ENCODE measurements around the gene FAM204A.

FAM204A gene

DNA sequence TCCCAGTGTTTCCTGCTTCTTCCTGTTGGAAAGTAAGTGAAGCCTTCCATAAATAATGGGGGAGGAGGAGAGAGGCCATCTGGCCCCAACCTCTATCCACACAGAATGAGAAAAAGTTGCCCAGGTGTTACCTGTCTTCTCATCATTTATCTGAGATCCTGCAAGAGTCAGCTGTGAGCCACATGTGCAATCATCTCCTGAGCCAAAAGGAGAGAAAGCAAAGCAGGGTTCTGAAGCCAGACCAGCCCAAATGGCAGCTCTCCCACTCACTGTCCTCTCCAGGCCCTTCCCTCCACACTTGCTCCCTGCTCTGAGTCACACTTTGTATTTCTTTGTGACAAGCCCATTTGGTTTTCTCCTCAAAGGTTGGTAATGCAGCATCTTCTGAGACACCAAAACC is 65.9 kb downstream of the FAM204A start:
- Mint-ChIP-seq H3K4me1 (no peaks in the 10 kb centered on the region), H3K36me3 (no peaks in the 10 kb centered on the region), H3K27ac (no peak overlapping the region), H3K4me3 (no peak overlapping the region), H3K9me3 (peaks cover 2% of the 10 kb centered on the region)
- ATAC-seq (no peak), DNase-seq (ENCODE audit: low spot score in 2 of 2) (no peak)

DNA sequence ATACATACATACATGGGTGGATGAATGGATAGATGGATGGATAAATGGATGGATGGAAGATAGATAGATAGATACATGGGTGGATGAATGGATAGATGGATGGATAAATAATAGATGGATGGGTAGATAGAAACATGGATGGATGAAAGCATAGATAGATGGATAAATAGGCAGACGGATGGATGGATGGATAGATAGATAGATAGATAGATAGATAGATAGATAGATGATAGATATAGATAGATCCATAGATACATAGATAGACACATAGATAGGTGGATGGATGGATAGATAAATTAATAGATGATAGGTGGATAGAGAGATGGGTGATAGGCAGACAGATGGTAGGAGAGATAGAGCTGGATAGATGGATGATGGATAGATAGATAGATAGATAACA is 68.5 kb downstream of the FAM204A start:
- DNase-seq (ENCODE audit: low spot score in 2 of 2): no peak
- no peak overlapping the region for H3K27ac Mint-ChIP-seq
- no peaks in the 10 kb centered on the region for H3K4me1 Mint-ChIP-seq
- peaks cover 2% of the 10 kb centered on the region for H3K9me3 Mint-ChIP-seq
- no peak overlapping the region for H3K4me3 Mint-ChIP-seq
- no peaks in the 10 kb centered on the region for H3K36me3 Mint-ChIP-seq
- no peak for ATAC-seq

DNA sequence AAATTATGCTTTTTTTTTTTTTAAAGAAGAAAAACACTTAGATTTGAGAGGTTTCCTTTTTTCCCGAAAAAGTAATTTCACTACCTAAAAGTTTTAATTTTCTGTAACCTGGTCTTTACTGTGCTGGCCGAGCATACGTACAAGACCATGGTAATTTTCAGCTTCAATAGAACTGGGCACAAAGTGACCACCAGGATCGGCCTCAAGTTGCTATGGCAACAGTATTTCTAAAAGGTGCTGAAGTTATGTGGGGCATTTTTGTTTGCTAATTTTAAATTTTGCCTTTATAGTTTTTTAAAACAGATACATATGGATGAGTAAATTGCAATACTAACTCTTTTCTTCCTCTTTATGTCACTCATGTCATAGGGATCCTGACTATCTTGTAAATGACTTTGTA is 69.4 kb downstream of the FAM204A start:
- no peak overlapping the region for H3K4me3 Mint-ChIP-seq
- DNase-seq (ENCODE audit: low spot score in 2 of 2) (no peak), ATAC-seq (no peak)
- H3K9me3 Mint-ChIP-seq: peaks cover 2% of the 10 kb centered on the region
- H3K27ac Mint-ChIP-seq: no peak overlapping the region
- no peaks in the 10 kb centered on the region for H3K36me3 Mint-ChIP-seq
- H3K4me1 Mint-ChIP-seq: no peaks in the 10 kb centered on the region

DNA sequence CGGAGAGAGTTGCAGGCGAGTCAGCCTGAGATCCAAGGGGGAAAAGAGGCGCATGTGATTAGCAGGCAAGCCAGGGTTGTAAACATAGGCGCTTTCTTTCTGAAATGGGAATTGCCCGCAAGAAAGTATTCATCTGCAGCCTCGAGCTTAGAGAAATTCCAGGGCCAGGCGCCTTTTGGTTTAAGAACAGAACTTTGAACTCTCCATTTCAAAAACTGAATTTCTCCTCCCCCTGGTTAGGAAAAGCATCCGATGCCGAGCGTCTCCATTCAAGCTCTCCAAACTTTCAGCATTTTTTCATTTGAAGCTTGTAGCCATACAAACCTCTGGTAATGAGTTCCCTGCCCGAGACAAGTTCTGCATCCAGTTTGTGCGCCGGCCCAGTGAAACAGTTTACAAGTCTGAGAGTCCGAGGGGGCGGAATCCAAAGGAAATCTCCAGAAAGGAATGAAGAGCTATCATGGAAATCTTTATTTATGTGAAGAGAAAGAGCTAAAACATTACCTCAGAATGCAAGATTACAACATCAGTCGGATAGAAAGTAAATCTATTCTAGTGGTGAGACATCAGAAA is 69.9 kb downstream of the FAM204A start:
- ATAC-seq (no peak), DNase-seq (ENCODE audit: low spot score in 2 of 2) (no peak)
- Mint-ChIP-seq H3K36me3 (no peaks in the 10 kb centered on the region), H3K27ac (no peak overlapping the region), H3K9me3 (peaks cover under 1% of the 10 kb centered on the region), H3K4me1 (no peaks in the 10 kb centered on the region), H3K4me3 (no peak overlapping the region)

DNA sequence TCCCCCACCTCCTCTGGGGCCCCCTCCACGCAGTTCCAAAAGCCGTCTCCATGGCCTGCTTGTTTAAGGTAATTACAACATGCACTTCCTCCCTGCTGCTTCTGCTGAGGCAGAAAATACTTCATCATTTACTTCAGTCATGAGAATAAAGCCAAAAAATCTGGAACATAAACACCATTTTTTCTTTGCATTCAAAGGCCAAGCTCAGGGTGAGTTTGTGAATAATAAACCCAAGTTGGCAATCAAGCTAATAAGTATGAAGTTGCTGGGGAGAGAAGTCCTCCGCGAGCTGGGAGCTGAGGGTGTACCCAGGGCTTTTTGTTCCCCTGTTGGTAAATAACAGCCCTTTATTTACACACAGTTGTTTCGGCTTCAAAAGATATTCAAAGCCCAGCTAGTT is 70.5 kb downstream of the FAM204A start:
- H3K36me3 Mint-ChIP-seq: no peaks in the 10 kb centered on the region
- DNase-seq (ENCODE audit: low spot score in 2 of 2) (no peak), ATAC-seq (no peak)
- H3K4me3 Mint-ChIP-seq: no peak overlapping the region
- H3K27ac Mint-ChIP-seq: no peak overlapping the region
- H3K9me3 Mint-ChIP-seq: no peaks in the 10 kb centered on the region
- H3K4me1 Mint-ChIP-seq: no peaks in the 10 kb centered on the region

DNA sequence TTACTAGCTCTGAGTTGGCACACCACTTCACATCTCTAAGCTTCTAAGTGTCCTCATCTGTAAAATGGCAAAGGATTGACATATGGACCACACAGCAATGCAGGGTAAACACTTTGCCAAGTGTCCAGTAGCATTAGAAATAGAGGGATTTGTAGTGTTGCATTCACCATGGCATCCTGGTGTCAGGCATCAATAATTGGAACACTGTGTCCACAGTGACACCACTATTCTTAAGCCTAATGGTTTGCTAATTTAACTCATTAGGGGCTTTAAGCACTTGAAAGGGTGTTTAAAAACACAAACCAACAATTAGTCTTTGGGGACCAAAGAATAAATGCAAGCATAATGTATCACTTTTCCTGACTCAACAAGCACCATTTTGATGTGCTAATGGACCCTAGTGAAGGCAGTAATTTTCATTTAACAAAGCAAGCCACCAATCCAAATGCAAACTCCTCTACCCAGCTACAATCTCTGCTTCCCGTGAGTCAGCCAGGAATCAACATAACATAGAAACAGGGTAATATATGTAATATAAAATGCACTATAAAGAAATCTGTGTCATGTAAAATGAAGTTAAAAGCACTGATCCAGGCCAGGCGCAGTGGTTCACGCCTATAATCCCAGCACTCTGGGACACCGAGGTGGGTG is 75.9 kb downstream of the FAM204A start:
- DNase-seq (ENCODE audit: low spot score in 2 of 2) (no peak), ATAC-seq (no peak)
- Mint-ChIP-seq H3K36me3 (no peaks in the 10 kb centered on the region), H3K4me1 (no peaks in the 10 kb centered on the region), H3K4me3 (no peak overlapping the region), H3K27ac (no peak overlapping the region), H3K9me3 (no peaks in the 10 kb centered on the region)

DNA sequence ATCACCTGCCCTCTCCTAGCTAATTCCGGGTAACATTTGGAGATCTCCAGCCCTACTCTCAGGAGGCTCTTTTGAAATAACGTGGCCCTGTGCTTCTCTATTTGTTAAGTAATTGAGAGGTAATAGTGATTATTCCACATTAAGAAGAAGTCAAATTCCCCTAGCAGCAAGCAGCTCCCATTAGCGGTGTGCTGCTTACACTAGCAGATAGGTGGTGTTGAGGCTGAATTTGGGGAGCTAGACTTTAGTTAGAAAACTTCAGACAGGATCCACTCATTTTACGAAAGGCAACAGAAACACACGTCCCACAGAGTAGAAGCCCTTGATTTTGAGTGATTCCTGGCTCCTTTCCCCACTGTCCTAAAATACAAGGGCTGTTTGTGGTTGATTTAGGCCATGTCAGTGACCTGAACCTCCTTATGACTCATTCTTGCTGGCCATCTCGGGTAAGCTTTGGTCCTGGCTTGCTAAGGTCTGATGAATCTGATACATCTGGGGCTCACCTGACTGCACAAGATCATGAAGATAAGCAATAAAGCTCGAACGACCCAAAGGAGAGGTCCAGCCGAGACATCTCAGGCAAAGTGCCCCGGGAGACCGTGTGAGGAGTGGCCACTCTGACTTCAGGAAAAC is 77.2 kb downstream of the FAM204A start:
- no peak for DNase-seq (ENCODE audit: low spot score in 2 of 2)
- Mint-ChIP-seq H3K4me3 (no peak overlapping the region), H3K4me1 (no peaks in the 10 kb centered on the region), H3K36me3 (no peaks in the 10 kb centered on the region), H3K9me3 (no peaks in the 10 kb centered on the region), H3K27ac (no peak overlapping the region)
- no peak for ATAC-seq

DNA sequence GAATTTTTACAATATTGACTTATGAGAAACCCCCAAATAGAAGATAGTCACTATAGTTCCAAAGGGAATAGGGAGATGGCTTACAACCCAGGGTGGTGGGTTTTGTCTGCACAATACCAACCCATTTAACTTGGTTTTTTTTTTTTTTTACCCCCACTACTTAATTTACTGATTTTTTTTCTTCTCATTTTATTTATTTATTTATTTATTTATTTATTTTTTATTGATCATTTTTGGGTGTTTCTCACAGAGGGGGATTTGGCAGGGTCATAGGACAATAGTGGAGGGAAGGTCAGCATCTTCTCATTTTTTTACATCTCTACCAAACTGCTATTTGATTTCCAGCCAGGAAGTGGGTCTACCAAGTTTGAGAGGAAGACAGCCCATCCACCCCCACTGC is 77.9 kb downstream of the FAM204A start:
- ATAC-seq (no peak), DNase-seq (ENCODE audit: low spot score in 2 of 2) (no peak)
- Mint-ChIP-seq H3K4me3 (no peak overlapping the region), H3K27ac (no peak overlapping the region), H3K36me3 (no peaks in the 10 kb centered on the region), H3K9me3 (no peaks in the 10 kb centered on the region), H3K4me1 (no peaks in the 10 kb centered on the region)

DNA sequence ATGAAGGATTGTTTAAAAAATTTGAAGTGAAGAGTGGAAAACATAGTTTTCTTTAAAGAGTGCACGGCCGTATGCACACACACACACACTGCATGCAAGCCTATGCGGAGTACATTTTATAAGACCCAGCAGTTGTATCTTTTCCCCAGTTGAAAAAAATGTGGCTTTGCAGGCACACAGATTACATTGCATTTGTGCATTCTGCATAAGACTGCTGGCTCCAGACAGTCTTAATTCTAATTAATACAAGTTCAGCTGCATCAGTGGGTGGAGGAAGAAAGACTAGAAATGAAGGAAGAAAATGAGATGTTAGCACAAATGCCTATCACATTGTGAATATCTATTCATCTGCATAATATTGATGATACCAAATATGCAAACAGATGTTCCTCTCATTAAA is 79.6 kb downstream of the FAM204A start:
- Mint-ChIP-seq H3K36me3 (no peaks in the 10 kb centered on the region), H3K9me3 (no peaks in the 10 kb centered on the region), H3K4me1 (no peaks in the 10 kb centered on the region), H3K27ac (no peak overlapping the region), H3K4me3 (no peak overlapping the region)
- ATAC-seq (no peak), DNase-seq (ENCODE audit: low spot score in 2 of 2) (no peak)

DNA sequence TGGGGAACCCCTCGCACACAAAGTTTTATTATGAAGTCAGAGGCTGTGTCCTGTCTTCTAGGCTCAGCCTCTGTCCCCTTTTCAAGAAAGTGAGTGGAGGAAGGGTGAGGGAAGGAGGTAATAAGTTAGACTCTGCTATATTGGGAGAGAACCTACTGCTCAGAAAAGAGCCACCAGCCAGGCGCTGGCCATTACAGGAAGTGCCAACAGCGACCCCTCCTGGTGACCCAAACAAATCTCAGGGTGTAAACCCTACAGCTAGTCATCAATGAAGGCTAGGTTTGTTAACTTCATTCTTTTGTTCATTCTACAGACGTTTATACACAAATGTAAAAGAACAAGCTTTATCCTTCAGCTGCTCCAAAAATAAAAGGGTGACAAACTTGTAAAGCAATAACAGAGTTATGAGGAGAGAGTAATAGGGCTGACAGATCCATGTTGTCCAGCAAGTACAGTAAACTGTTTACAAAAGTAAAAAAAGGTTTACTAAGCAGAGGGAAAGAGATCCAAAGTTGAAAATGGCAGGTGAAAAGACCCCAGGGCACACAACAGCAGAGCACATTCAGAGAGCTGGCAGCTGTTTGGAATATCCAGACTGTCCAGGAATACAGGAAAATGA is 82.7 kb downstream of the FAM204A start:
- H3K4me3 Mint-ChIP-seq: no peak overlapping the region
- H3K9me3 Mint-ChIP-seq: no peaks in the 10 kb centered on the region
- no peak overlapping the region for H3K27ac Mint-ChIP-seq
- H3K4me1 Mint-ChIP-seq: no peaks in the 10 kb centered on the region
- DNase-seq (ENCODE audit: low spot score in 2 of 2) (no peak), ATAC-seq (peak; percentile 52)
- no peaks in the 10 kb centered on the region for H3K36me3 Mint-ChIP-seq

DNA sequence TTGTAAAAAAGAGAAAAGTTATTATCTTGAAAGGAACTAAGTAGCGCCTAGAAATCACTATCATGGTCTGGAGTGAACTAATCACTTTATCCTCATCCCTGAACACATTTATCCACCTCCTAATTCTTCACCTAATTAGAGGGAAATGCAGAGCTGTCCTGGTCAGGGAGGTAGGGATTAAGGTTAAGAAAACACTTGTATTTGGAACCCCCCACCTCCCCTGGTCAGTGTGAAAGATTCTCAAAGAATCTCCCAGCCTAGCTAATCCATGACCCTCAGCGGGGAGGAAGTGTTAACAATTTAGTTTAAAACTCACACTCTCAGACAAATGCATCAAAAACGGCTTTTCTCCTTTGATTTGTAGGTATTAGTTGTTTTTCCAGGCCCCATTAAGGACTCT is 83.8 kb downstream of the FAM204A start:
- no peaks in the 10 kb centered on the region for H3K36me3 Mint-ChIP-seq
- no peak overlapping the region for H3K4me3 Mint-ChIP-seq
- no peaks in the 10 kb centered on the region for H3K9me3 Mint-ChIP-seq
- H3K4me1 Mint-ChIP-seq: no peaks in the 10 kb centered on the region
- H3K27ac Mint-ChIP-seq: no peak overlapping the region
- DNase-seq (ENCODE audit: low spot score in 2 of 2) (no peak), ATAC-seq (no peak)

DNA sequence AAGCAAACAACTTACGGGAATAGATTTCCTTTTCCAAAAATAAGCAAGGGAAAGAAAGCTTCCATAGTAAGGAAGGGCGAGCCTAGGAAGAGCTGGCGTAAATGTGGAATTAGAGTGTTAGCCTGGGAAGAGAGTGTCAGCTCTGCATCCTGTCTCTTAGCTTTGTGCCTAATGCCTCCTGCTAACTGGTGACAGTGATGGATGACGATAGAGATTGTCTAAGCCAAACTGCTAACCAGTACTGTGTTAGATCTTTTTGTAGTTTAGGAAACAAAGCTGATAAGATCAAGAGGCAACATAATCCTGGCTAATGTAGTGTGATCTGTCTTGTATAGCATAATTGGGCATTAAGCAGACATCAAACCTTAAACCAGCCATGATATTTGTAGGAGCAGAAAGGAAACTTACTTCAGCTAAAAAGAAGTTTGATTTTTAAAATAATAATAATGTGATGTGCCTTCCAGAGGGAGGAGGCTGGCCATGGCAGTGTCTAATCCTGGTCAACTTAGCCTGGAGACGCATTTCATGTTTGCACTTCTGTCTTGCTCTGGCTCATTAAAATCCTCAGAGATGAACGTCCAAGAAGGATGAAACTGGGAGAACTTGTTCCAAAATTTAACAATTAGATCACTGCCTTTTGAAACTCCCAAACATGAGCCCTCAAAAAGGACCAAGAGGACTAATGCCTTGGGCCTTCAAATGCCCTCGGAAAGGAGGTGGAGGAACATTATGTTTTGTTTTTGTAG is 85.1 kb downstream of the FAM204A start:
- H3K9me3 Mint-ChIP-seq: no peaks in the 10 kb centered on the region
- ATAC-seq (no peak), DNase-seq (ENCODE audit: low spot score in 2 of 2) (no peak)
- no peak overlapping the region for H3K27ac Mint-ChIP-seq
- H3K36me3 Mint-ChIP-seq: no peaks in the 10 kb centered on the region
- no peaks in the 10 kb centered on the region for H3K4me1 Mint-ChIP-seq
- no peak overlapping the region for H3K4me3 Mint-ChIP-seq

DNA sequence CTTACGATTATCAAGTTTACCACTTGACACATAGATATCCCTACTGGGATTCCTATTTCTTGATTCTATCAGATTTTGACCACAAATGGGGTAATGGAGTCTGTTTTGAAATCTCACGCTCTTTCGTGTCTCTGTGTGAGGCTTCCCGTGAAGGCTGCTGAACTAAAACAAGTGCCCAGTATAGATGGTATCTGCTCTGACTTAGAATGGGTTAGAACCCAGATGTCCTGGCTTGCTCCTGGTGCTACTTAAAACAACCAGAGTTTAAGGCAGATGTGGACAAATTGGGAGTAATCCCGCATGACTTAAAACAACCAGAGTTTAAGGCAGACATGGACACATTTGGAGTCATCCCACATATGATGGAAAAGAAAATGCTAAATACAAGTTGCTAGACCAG is 85.9 kb downstream of the FAM204A start:
- no peak for ATAC-seq

DNA sequence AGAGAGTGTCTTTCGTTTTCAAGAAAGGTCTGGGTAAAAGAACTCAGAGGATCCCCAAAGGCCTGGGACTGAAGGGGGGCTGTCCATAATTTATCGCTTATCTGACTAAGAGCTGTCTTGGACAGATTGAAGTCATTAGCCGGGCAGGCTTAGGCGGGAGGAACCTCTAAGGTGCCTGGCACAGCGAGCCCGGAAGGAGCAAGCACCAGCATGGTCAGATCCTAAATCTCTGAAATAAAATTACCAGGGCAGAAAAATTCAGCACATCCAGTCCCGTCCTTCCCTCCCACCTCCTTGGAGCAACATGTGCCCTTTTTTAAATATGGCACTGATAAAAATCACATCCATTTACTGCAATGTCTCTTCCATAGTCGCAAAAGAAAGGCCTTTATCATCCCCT is 86.8 kb downstream of the FAM204A start:
- Mint-ChIP-seq H3K4me3 (no peak overlapping the region), H3K4me1 (no peaks in the 10 kb centered on the region), H3K27ac (no peak overlapping the region), H3K36me3 (no peaks in the 10 kb centered on the region), H3K9me3 (no peaks in the 10 kb centered on the region)
- DNase-seq (ENCODE audit: low spot score in 2 of 2) (no peak), ATAC-seq (no peak)

More for the DNA sequence above, 85.9 kb downstream of the FAM204A start:
- Mint-ChIP-seq H3K4me1 (no peaks in the 10 kb centered on the region), H3K36me3 (no peaks in the 10 kb centered on the region), H3K27ac (no peak overlapping the region), H3K9me3 (no peaks in the 10 kb centered on the region), H3K4me3 (no peak overlapping the region)
- DNase-seq (ENCODE audit: low spot score in 2 of 2): no peak

DNA sequence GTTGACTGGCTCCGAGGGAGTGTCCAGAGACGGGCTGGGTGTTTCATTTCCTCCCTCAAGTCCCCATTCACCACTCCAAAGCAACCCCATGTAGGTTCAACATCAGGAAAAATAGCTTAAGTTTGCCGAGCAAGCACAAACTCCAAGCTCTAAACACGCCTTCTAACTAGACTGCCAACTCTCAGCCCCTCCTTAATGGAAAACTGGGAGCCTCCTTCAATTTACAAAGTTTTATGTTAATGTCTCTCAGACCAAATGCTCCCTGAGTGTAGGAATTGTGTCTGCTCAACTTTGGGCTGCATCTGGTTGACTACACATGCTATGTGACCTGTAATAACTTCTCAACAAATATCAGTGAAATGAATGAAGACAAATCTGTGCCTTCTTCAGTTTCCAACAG is 87.5 kb downstream of the FAM204A start:
- Mint-ChIP-seq H3K9me3 (no peaks in the 10 kb centered on the region), H3K4me1 (no peaks in the 10 kb centered on the region), H3K4me3 (no peak overlapping the region), H3K36me3 (no peaks in the 10 kb centered on the region), H3K27ac (no peak overlapping the region)
- no peak for ATAC-seq
- DNase-seq (ENCODE audit: low spot score in 2 of 2): no peak

All from stimulated activated effector memory CD8-positive, alpha-beta T cell treated with anti-CD3 and anti-CD28 coated beads, Interleukin-12 subunit alpha, Interleukin-12 subunit beta, amount 100 ng/mL, for 72 hours (primary cell).